NB4 (cell line): ENCODE measurements around the gene RANGRF.

ENCODE experiments used
- CTCF ChIP-seq: IDR thresholded peaks from one replicate; pipeline ENCODE4 v1.5.1; 2012; ENCODE audit warnings: low read depth, low read length
- TF ChIP-seq, protein P1 (sequence below): IDR thresholded peaks from 2 replicates; pipeline ENCODE4 v1.6.1; 2011; ENCODE audit warnings: low read depth, low read length

DNA sequence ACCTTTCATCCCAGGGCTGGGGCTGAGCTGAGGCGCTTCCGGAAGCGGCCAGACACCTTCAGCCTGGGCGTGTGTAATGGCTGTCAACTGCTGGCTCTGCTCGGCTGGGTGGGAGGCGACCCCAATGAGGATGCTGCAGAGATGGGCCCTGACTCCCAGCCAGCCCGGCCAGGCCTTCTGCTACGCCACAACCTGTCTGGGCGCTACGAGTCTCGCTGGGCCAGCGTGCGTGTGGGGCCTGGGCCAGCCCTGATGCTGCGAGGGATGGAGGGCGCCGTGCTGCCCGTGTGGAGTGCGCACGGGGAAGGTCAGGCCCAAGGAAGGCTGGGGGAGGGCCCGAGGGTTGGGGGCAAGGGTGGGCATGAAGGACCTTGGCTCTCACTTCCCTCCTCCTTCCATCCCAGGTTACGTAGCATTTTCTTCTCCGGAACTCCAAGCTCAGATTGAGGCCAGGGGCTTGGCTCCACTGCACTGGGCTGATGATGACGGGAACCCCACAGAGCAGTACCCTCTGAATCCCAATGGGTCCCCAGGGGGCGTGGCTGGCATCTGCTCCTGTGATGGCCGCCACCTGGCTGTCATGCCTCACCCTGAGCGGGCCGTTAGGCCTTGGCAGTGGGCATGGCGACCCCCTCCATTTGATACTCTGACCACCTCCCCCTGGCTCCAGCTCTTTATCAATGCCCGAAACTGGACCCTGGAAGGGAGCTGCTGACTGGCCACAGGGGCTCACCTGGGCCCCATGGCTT is 19.7 kb upstream of the RANGRF start:
- no peak for TF ChIP-seq CTCF
- TF ChIP-seq, protein P1, sequence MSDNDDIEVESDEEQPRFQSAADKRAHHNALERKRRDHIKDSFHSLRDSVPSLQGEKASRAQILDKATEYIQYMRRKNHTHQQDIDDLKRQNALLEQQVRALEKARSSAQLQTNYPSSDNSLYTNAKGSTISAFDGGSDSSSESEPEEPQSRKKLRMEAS, result no peak
